Measurements from ENCODE around the gene CMTM3. TPM values are rescaled to one million over a fixed set of nuclear protein-coding genes. Genes with fewer than 3 reads are reported as not detected.
A peak's percentile ranks its signal among the peaks of the same experiment; 100 is the strongest.
"Not testable (repeated sequence)": the region's sequence is repeated elsewhere in the genome, so short reads cannot be mapped to it uniquely, and the experiment has no call there.

The CMTM3 gene
- total RNA-seq, 1 experiment from 2014 or later: 19.7 TPM

DNA sequence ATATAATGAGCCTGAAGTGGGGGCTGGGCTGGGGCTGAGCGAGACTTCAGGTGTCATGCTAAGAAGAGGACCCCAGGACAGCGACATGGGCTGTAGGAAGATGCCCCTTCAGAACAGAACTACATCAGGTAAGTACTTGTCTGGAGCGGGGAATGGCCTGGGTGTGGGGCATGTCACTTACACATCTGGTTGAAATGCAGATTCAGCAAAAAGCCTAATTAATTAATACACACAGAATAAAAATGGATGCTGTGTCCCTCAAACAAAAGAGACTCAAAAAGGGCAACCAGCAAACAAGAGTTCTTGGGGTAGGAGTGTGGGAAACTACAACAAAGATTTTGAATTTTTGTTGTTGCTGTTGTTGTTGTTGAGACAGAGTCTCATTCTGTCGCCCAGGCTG is 13.5 kb upstream of the CMTM3 start:
- Histone ChIP-seq H3K9me3 (ENCODE audit: low read length) (no peaks in the 10 kb centered on the region), H3K4me2 (ENCODE audit: low read depth, low read length, poor library complexity, severe bottlenecking) (no peak overlapping the region), H3K4me3 (ENCODE audit: low read length) (no peak overlapping the region), H3K4me1 (ENCODE audit: low read length) (peaks cover 6% of the 10 kb centered on the region; the same call in 1 of the 2 replicates), H3K27ac (ENCODE audit: low read length) (no peak overlapping the region), H3K79me2 (ENCODE audit: low read length) (no peaks in the 10 kb centered on the region), H3K9ac (ENCODE audit: low read length) (no peak overlapping the region), H3K36me3 (ENCODE audit: insufficient read depth, low read length) (no peaks in the 10 kb centered on the region), H2AFZ (ENCODE audit: low read length) (no peak overlapping the region), H3K9me2 (replicated peaks; ENCODE audit: insufficient read depth, low read length) (no peaks in the 10 kb centered on the region), H4K20me1 (ENCODE audit: insufficient read depth, low read depth, low read length) (0 out of 2 replicates have a peak, but pooled peaks cover 5% of the 10 kb centered on the region), H3K27me3 (ENCODE audit: low read length) (no peaks in the 10 kb centered on the region)
- no peak for DNase-seq

DNA sequence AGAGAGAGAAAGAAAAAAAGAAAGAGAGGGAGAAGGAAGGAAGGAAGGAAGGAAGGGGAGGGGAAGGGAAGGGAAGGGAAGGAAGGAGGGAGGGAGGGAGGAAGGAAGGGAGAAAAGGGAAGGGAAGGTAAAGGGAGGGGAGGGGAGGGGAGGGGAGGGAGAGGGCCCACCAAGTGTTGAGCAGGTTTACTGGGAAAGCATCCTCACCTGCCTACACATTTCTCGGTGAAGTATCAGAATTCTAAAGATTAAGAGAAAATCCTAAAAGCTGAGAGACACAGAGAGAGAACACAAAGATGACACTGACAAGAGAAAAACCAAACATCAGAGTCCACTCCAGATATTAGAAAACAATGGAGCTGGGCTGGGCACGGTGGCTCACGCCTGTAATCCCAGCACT is 12.3 kb upstream of the CMTM3 start:
- Histone ChIP-seq H3K4me3 (ENCODE audit: low read length) (no peak overlapping the region), H3K9me2 (replicated peaks; ENCODE audit: insufficient read depth, low read length) (no peaks in the 10 kb centered on the region), H3K36me3 (ENCODE audit: insufficient read depth, low read length) (no peaks in the 10 kb centered on the region), H3K4me2 (ENCODE audit: low read depth, low read length, poor library complexity, severe bottlenecking) (no peak overlapping the region), H4K20me1 (ENCODE audit: insufficient read depth, low read depth, low read length) (0 out of 2 replicates have a peak, but pooled peaks cover 5% of the 10 kb centered on the region), H3K9ac (ENCODE audit: low read length) (no peak overlapping the region), H2AFZ (ENCODE audit: low read length) (no peak overlapping the region), H3K27me3 (ENCODE audit: low read length) (no peaks in the 10 kb centered on the region), H3K4me1 (ENCODE audit: low read length) (peaks cover 9% of the 10 kb centered on the region), H3K9me3 (ENCODE audit: low read length) (no peaks in the 10 kb centered on the region), H3K27ac (ENCODE audit: low read length) (no peak overlapping the region), H3K79me2 (ENCODE audit: low read length) (no peaks in the 10 kb centered on the region)
- no peak for DNase-seq

GRCh38 chr16:66592814-66593213 is 11.7 kb upstream of the CMTM3 start:
- H4K20me1 ChIP-seq (ENCODE audit: insufficient read depth, low read depth, low read length): 0 out of 2 replicates have a peak, but pooled peaks cover 5% of the 10 kb centered on the region
- no peaks in the 10 kb centered on the region for H3K27me3 ChIP-seq (ENCODE audit: low read length)
- no peaks in the 10 kb centered on the region for H3K79me2 ChIP-seq (ENCODE audit: low read length)
- no peak for DNase-seq
- H3K4me3 ChIP-seq (ENCODE audit: low read length): no peak overlapping the region
- no peaks in the 10 kb centered on the region for H3K9me2 ChIP-seq (replicated peaks; ENCODE audit: insufficient read depth, low read length)
- peaks cover 13% of the 10 kb centered on the region for H3K4me1 ChIP-seq (ENCODE audit: low read length)
- no peaks in the 10 kb centered on the region for H3K9me3 ChIP-seq (ENCODE audit: low read length)
- no peak overlapping the region for H3K4me2 ChIP-seq (ENCODE audit: low read depth, low read length, poor library complexity, severe bottlenecking)
- H2AFZ ChIP-seq (ENCODE audit: low read length): no peak overlapping the region
- no peak overlapping the region for H3K27ac ChIP-seq (ENCODE audit: low read length)
- no peak overlapping the region for H3K9ac ChIP-seq (ENCODE audit: low read length)
- H3K36me3 ChIP-seq (ENCODE audit: insufficient read depth, low read length): no peaks in the 10 kb centered on the region

DNA sequence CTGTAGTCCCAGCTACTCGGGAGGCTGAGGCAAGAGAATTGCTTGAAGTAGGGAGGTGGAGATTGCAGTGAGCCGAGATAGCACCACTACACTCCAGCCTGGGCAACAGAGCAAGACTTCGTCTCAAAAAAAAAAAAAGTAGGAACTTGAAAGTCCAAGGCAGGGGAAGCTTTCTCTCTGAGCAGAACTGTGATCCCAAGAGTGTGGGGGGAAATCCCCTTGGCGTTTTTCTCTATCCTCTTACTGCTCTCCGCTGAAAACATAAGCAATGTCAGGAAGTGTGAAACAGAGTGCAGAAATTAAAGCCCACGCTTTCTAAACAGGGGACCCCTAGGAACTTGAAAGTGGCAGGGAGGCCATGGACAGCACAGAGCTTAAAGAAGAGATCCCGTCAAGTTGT is 9.8 kb upstream of the CMTM3 start:
- Histone ChIP-seq H3K27me3 (ENCODE audit: low read length) (no peaks in the 10 kb centered on the region), H2AFZ (ENCODE audit: low read length) (no peak overlapping the region), H3K79me2 (ENCODE audit: low read length) (no peaks in the 10 kb centered on the region), H3K4me1 (ENCODE audit: low read length) (peaks cover 18% of the 10 kb centered on the region), H3K4me3 (ENCODE audit: low read length) (no peak overlapping the region), H3K27ac (ENCODE audit: low read length) (no peak overlapping the region), H4K20me1 (ENCODE audit: insufficient read depth, low read depth, low read length) (no peaks in the 10 kb centered on the region), H3K36me3 (ENCODE audit: insufficient read depth, low read length) (no peaks in the 10 kb centered on the region), H3K9me3 (ENCODE audit: low read length) (no peaks in the 10 kb centered on the region), H3K4me2 (ENCODE audit: low read depth, low read length, poor library complexity, severe bottlenecking) (no peak overlapping the region), H3K9me2 (replicated peaks; ENCODE audit: insufficient read depth, low read length) (no peaks in the 10 kb centered on the region), H3K9ac (ENCODE audit: low read length) (no peak overlapping the region)
- no peak for DNase-seq

DNA sequence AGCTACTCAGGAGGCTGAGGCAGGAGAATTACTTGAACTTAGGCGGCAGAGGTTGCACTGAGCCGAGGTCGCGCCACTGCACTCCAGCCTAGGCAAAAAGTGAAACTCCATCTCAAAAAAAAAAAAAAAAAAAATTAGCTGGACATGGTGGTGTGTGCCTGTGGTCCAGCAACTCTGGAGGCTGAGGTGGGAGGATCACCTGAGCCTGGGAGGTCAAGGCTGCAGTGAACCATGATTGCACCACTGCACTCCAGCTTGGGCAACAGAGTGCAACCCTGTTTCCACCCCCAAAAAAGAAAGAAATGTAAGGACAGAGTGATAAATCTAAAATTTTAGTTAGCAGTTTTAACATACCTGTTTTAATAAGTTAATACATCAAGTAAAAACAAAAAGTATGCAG is 7.9 kb upstream of the CMTM3 start:
- not testable (repeated sequence) for H3K9me3 ChIP-seq (ENCODE audit: low read length); H3K9ac ChIP-seq (ENCODE audit: low read length); H3K36me3 ChIP-seq (ENCODE audit: insufficient read depth, low read length); H3K79me2 ChIP-seq (ENCODE audit: low read length); H2AFZ ChIP-seq (ENCODE audit: low read length); H3K27ac ChIP-seq (ENCODE audit: low read length); DNase-seq; H3K4me3 ChIP-seq (ENCODE audit: low read length); H3K27me3 ChIP-seq (ENCODE audit: low read length); H4K20me1 ChIP-seq (ENCODE audit: insufficient read depth, low read depth, low read length); H3K4me2 ChIP-seq (ENCODE audit: low read depth, low read length, poor library complexity, severe bottlenecking); H3K9me2 ChIP-seq (replicated peaks; ENCODE audit: insufficient read depth, low read length)
- peaks cover 16% of the 10 kb centered on the region for H3K4me1 ChIP-seq (ENCODE audit: low read length)

- Histone ChIP-seq H4K20me1 (ENCODE audit: insufficient read depth, low read depth, low read length) (peaks cover 3% of the 10 kb centered on the region; the same call in 1 of the 2 replicates), H3K9ac (ENCODE audit: low read length) (no peak overlapping the region), H3K4me2 (ENCODE audit: low read depth, low read length, poor library complexity, severe bottlenecking) (no peak overlapping the region), H2AFZ (ENCODE audit: low read length) (no peak overlapping the region), H3K79me2 (ENCODE audit: low read length) (no peaks in the 10 kb centered on the region), H3K4me3 (ENCODE audit: low read length) (no peak overlapping the region), H3K36me3 (ENCODE audit: insufficient read depth, low read length) (no peaks in the 10 kb centered on the region), H3K4me1 (ENCODE audit: low read length) (peaks cover 20% of the 10 kb centered on the region), H3K9me2 (replicated peaks; ENCODE audit: insufficient read depth, low read length) (no peaks in the 10 kb centered on the region), H3K27ac (ENCODE audit: low read length) (no peak overlapping the region), H3K27me3 (ENCODE audit: low read length) (no peaks in the 10 kb centered on the region; the same call in 1 of the 2 replicates), H3K9me3 (ENCODE audit: low read length) (peaks cover 5% of the 10 kb centered on the region; the same call in 1 of the 2 replicates)
- DNase-seq: peak; percentile 53
These were observed 7.3 kb upstream of the CMTM3 start for GRCh38 chr16:66596986-66597848.

DNA sequence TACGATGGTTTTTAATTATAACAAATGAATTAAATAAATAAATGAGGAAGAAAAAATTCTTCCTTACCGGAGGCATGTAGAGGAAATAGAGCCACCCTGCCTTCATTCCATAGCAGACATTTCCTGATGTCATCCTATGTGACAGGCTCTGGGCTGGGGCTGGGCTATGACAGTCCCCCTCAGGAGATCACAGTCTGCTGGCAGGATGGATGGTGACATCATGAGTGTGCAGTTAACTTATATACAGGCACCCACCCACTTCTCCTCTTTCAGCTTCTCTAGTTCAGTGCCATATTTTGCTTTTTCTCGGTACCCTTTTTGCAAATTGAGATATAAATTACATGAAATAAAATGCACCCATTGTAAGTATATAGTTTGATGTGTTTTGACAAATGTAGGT is 6.4 kb upstream of the CMTM3 start:
- Histone ChIP-seq H3K9me2 (replicated peaks; ENCODE audit: insufficient read depth, low read length) (no peaks in the 10 kb centered on the region), H3K27ac (ENCODE audit: low read length) (no peak overlapping the region), H2AFZ (ENCODE audit: low read length) (no peak overlapping the region), H3K9ac (ENCODE audit: low read length) (no peak overlapping the region), H3K4me3 (ENCODE audit: low read length) (no peak overlapping the region), H3K4me2 (ENCODE audit: low read depth, low read length, poor library complexity, severe bottlenecking) (no peak overlapping the region), H4K20me1 (ENCODE audit: insufficient read depth, low read depth, low read length) (peaks cover 6% of the 10 kb centered on the region; the same call in 1 of the 2 replicates), H3K79me2 (ENCODE audit: low read length) (no peaks in the 10 kb centered on the region), H3K4me1 (ENCODE audit: low read length) (peaks cover 29% of the 10 kb centered on the region), H3K9me3 (ENCODE audit: low read length) (peaks cover 5% of the 10 kb centered on the region; the same call in 1 of the 2 replicates), H3K36me3 (ENCODE audit: insufficient read depth, low read length) (no peaks in the 10 kb centered on the region), H3K27me3 (ENCODE audit: low read length) (no peaks in the 10 kb centered on the region; the same call in 1 of the 2 replicates)
- no peak for DNase-seq

GRCh38 chr16:66599726-66600125 is 4.8 kb upstream of the CMTM3 start:
- Histone ChIP-seq H3K79me2 (ENCODE audit: low read length) (no peaks in the 10 kb centered on the region), H3K27me3 (ENCODE audit: low read length) (no peaks in the 10 kb centered on the region; the same call in 1 of the 2 replicates), H3K9me3 (ENCODE audit: low read length) (peaks cover 5% of the 10 kb centered on the region; the same call in 1 of the 2 replicates), H3K36me3 (ENCODE audit: insufficient read depth, low read length) (no peaks in the 10 kb centered on the region), H4K20me1 (ENCODE audit: insufficient read depth, low read depth, low read length) (peaks cover 6% of the 10 kb centered on the region; the same call in 1 of the 2 replicates), H3K9ac (ENCODE audit: low read length) (no peak overlapping the region), H3K9me2 (replicated peaks; ENCODE audit: insufficient read depth, low read length) (no peaks in the 10 kb centered on the region), H3K27ac (ENCODE audit: low read length) (no peak overlapping the region), H3K4me1 (ENCODE audit: low read length) (peaks cover 40% of the 10 kb centered on the region), H2AFZ (ENCODE audit: low read length) (no peak overlapping the region), H3K4me2 (ENCODE audit: low read depth, low read length, poor library complexity, severe bottlenecking) (no peak overlapping the region), H3K4me3 (ENCODE audit: low read length) (no peak overlapping the region)
- DNase-seq: peak; percentile 77
